ENCODE data around the gene ZFP57.

The ZFP57 gene

DNA sequence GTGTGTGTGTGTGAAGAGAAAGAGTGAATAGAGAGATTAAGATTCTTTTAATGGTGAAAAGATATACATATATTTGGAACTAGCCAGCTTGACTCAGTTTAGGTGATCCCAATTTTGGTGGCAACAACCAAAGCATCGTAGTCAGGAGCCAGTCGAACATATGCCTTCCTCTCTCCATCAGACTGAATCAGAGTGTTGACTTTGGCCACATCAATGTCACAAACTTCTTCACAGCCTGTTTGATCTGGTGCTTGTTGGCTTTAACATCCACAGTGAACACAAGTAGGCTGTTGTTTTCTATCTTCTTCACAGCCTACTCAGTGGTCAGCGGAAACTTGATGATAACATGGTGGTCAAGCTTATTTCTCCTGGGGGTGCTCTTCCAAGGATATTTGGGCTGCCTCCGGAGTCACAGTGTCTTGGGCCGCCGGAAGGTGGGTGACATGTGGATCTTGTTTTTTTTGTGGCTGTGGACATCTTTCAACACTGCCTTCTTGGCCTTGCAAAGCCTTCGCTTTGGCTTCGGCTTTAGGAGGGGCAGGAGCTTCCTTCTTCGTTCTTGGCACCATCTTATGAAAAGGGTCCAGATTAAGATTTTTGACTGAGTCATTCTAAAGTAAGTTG is 45.7 kb upstream of the ZFP57 start:
- TF ChIP-seq, protein P1, sequence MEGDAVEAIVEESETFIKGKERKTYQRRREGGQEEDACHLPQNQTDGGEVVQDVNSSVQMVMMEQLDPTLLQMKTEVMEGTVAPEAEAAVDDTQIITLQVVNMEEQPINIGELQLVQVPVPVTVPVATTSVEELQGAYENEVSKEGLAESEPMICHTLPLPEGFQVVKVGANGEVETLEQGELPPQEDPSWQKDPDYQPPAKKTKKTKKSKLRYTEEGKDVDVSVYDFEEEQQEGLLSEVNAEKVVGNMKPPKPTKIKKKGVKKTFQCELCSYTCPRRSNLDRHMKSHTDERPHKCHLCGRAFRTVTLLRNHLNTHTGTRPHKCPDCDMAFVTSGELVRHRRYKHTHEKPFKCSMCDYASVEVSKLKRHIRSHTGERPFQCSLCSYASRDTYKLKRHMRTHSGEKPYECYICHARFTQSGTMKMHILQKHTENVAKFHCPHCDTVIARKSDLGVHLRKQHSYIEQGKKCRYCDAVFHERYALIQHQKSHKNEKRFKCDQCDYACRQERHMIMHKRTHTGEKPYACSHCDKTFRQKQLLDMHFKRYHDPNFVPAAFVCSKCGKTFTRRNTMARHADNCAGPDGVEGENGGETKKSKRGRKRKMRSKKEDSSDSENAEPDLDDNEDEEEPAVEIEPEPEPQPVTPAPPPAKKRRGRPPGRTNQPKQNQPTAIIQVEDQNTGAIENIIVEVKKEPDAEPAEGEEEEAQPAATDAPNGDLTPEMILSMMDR (IDR thresholded peaks at IDR 0.05; ENCODE audit: borderline replicate concordance, insufficient read depth, low read depth, low read length) = no peak
- H3K4me3 ChIP-seq (ENCODE audit: low read depth, low read length) = no peak overlapping the region

DNA sequence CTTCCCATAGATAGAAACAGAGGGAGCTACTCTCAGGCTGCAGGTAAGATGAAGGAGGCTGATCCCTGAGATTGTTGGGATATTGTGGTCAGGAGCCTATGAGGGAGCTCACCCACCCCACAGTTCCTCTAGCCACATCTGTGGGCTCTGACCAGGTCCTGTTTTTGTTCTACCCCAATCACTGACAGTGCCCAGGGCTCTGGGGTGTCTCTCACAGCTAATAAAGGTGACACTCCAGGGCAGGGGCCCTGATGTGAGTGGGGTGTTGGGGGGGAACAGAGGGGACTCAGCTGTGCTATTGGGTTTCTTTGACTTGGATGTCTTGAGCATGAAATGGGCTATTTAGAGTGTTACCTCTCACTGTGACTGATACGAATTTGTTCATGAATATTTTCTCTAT is 45.0 kb upstream of the ZFP57 start:
- no peak overlapping the region for H3K4me3 ChIP-seq (ENCODE audit: low read depth, low read length)
- TF ChIP-seq, protein P1 (IDR thresholded peaks at IDR 0.05; ENCODE audit: borderline replicate concordance, insufficient read depth, low read depth, low read length) = no peak

DNA sequence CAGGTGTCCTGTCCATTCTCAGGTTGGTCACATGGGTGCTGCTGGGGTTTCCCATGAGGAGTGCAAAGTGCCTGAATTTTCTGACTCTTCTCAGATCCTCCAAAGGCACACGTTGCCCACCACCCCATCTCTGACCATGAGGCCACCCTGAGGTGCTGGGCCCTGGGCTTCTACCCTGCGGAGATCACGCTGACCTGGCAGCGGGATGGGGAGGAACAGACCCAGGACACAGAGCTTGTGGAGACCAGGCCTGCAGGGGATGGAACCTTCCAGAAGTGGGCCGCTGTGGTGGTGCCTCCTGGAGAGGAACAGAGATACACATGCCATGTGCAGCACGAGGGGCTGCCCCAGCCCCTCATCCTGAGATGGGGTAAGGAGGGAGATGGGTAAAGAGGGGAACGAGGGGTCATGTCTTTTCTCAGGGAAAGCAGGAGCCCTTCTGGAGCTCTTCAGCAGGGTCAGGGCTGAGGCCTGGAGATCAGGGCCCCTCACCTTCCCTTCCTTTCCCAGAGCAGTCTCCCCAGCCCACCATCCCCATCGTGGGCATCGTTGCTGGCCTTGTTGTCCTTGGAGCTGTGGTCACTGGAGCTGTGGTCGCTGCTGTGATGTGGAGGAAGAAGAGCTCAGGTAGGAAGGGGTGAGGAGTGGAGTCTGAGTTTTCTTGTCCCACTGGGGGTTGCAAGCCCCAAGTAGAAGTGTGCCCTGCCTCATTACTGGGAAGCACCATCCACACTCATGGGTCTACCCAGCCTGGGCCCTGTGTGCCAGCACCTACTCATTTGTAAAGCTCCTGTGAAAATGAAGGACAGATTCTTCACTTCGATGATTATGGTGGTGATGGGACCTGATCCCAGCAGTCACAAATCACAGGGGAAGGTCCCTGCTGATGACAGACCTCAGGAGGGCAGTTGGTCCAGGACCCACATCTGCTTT is 44.3 kb upstream of the ZFP57 start:
- TF ChIP-seq, protein P1 (IDR thresholded peaks at IDR 0.05; ENCODE audit: borderline replicate concordance, insufficient read depth, low read depth, low read length) = no peak
- peak overlapping the region; percentile 91 for H3K4me3 ChIP-seq (ENCODE audit: low read depth, low read length)

DNA sequence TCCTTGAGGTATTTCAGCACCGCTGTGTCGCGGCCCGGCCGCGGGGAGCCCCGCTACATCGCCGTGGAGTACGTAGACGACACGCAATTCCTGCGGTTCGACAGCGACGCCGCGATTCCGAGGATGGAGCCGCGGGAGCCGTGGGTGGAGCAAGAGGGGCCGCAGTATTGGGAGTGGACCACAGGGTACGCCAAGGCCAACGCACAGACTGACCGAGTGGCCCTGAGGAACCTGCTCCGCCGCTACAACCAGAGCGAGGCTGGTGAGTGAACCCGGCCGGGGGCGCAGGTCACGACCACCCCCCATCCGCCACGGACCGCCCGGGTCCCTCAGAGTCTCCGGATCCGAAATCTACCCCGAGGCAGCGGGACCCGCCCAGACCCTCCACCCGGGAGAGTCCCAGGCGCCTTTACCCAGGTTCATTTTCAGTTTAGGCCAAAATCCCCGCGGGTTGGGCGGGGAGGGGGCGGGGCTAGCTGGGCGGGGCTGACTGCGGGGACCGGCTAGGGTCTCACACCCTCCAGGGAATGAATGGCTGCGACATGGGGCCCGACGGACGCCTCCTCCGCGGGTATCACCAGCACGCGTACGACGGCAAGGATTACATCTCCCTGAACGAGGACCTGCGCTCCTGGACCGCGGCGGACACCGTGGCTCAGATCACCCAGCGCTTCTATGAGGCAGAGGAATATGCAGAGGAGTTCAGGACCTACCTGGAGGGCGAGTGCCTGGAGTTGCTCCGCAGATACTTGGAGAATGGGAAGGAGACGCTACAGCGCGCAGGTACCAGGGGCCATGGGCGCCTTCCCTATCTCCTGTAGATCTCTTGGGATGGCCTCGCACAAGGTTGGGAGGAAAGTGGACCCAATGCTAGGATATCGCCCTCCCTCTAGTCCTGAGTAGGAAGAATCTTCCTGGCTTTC is 43.0 kb upstream of the ZFP57 start:
- H3K4me3 ChIP-seq (ENCODE audit: low read depth, low read length) = peak overlapping the region; percentile 91
- TF ChIP-seq, protein P1 (IDR thresholded peaks at IDR 0.05; ENCODE audit: borderline replicate concordance, insufficient read depth, low read depth, low read length) = no peak

DNA sequence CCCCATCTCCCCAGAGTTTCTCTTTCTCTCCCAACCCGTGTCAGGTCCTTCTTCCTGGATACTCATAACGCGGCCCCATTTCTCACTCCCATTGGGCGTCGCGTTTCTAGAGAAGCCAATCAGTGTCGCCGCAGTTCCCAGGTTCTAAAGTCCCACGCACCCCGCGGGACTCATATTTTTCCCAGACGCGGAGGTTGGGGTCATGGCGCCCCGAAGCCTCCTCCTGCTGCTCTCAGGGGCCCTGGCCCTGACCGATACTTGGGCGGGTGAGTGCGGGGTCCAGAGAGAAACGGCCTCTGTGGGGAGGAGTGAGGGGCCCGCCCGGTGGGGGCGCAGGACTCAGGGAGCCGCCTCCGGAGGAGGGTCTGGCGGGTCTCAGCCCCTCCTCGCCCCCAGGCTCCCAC is 42.3 kb upstream of the ZFP57 start, which contains the start of gene HLA-F:
HLA-F (plus strand) TSS at position 173 of the 404 bp plus-strand sequence; CDS start at position 203, 30 bp downstream.
- H3K4me3 ChIP-seq (ENCODE audit: low read depth, low read length) = peak within 1 kb of the TSS; percentile 91
- TF ChIP-seq, protein P1 (IDR thresholded peaks at IDR 0.05; ENCODE audit: borderline replicate concordance, insufficient read depth, low read depth, low read length) = no peak

DNA sequence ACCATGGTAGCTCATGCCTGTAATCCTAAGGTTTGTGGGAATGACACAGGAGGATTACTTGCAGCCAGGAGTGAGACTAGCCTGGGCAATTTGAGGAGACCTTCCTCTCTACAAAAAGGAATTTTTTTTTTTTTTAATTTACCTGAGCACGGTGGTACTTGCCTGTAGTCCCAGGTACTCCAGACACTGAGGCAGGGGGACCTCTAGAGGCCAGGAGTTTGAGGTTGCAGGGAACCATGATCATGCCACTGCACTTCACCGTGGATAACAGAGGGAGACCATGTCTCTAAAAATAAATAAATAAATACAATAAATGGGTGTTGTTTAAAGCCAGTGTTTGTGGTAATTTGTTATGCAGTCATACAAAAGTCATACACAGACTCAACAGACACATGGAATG is 39.9 kb upstream of the ZFP57 start:
- TF ChIP-seq, protein P1 (IDR thresholded peaks at IDR 0.05; ENCODE audit: borderline replicate concordance, insufficient read depth, low read depth, low read length) = peak; percentile 20; the same call in 1 of the 2 replicates
- H3K4me3 ChIP-seq (ENCODE audit: low read depth, low read length) = no peak overlapping the region

Data from GM12875 (cell line).